ENCODE results near the gene GMEB2. TPM values are rescaled to one million over a fixed set of nuclear protein-coding genes. Genes with fewer than 3 reads are reported as not detected.

GMEB2 gene
- total RNA-seq, 1 experiment from 2014 or later: 10.4 TPM

GRCh38 chr20:63549019-63549418, 77.9 kb downstream of the GMEB2 start:
- no peak overlapping the region for H3K4me3 ChIP-seq
- H3K27ac ChIP-seq: no peak overlapping the region
- DNase-seq (ENCODE audit: low read depth in 1 of 2, low spot score in 2 of 2): no peak
- H3K36me3 ChIP-seq: no peaks in the 10 kb centered on the region
- peaks cover 37% of the 10 kb centered on the region for H3K27me3 ChIP-seq (replicated peaks)
- 0 out of 2 replicates have a peak, but pooled peaks cover 3% of the 10 kb centered on the region for H3K9me3 ChIP-seq (replicated peaks)
- peaks cover 5% of the 10 kb centered on the region for H3K4me1 ChIP-seq (replicated peaks)

- peaks cover 39% of the 10 kb centered on the region for H3K27me3 ChIP-seq (replicated peaks)
- no peak for DNase-seq (ENCODE audit: low read depth in 1 of 2, low spot score in 2 of 2)
- H3K9me3 ChIP-seq (replicated peaks): 0 out of 2 replicates have a peak, but pooled peaks cover 3% of the 10 kb centered on the region
- H3K36me3 ChIP-seq: no peaks in the 10 kb centered on the region
- H3K27ac ChIP-seq: no peak overlapping the region
- H3K4me3 ChIP-seq: no peak overlapping the region
- H3K4me1 ChIP-seq (replicated peaks): peaks cover 1% of the 10 kb centered on the region
Measured at GRCh38 chr20:63548542-63548941, 78.4 kb downstream of the GMEB2 start.

- no peak for DNase-seq (ENCODE audit: low read depth in 1 of 2, low spot score in 2 of 2)
- Histone ChIP-seq H3K4me3 (no peak within 1 kb of the TSS), H3K9me3 (replicated peaks) (0 out of 2 replicates have a peak, but pooled peaks cover under 1% of the 10 kb centered on the region), H3K27me3 (replicated peaks) (peaks cover 36% of the 10 kb centered on the region), H3K27ac (no peak within 1 kb of the TSS), H3K36me3 (no peaks in the 10 kb centered on the region), H3K4me1 (replicated peaks) (no peaks in the 10 kb centered on the region)
Measured at GRCh38 chr20:63547725-63548480, 79.0 kb downstream of the GMEB2 start, which contains the start of gene SRMS. SRMS (minus strand) TSS chr20:63547749; CDS start chr20:63547463, 286 bp downstream.

GRCh38 chr20:63546956-63547724, 79.8 kb downstream of the GMEB2 start:
- no peaks in the 10 kb centered on the region for H3K4me1 ChIP-seq (replicated peaks)
- H3K36me3 ChIP-seq: no peaks in the 10 kb centered on the region
- H3K9me3 ChIP-seq (replicated peaks): no peaks in the 10 kb centered on the region
- H3K4me3 ChIP-seq: no peak overlapping the region
- H3K27me3 ChIP-seq (replicated peaks): peaks cover 35% of the 10 kb centered on the region
- no peak for DNase-seq (ENCODE audit: low read depth in 1 of 2, low spot score in 2 of 2)
- H3K27ac ChIP-seq: no peak overlapping the region

- H3K4me3 ChIP-seq: no peak overlapping the region
- no peaks in the 10 kb centered on the region for H3K36me3 ChIP-seq
- H3K9me3 ChIP-seq (replicated peaks): no peaks in the 10 kb centered on the region
- H3K27me3 ChIP-seq (replicated peaks): peaks cover 35% of the 10 kb centered on the region
- no peak overlapping the region for H3K27ac ChIP-seq
- DNase-seq (ENCODE audit: low read depth in 1 of 2, low spot score in 2 of 2): no peak
- no peaks in the 10 kb centered on the region for H3K4me1 ChIP-seq (replicated peaks)
Measured at GRCh38 chr20:63546256-63546955, 80.5 kb downstream of the GMEB2 start.

- Histone ChIP-seq H3K27me3 (replicated peaks) (peaks cover 35% of the 10 kb centered on the region), H3K27ac (no peak overlapping the region), H3K4me3 (no peak overlapping the region), H3K9me3 (replicated peaks) (no peaks in the 10 kb centered on the region), H3K4me1 (replicated peaks) (peaks cover 1% of the 10 kb centered on the region), H3K36me3 (no peaks in the 10 kb centered on the region)
- no peak for DNase-seq (ENCODE audit: low read depth in 1 of 2, low spot score in 2 of 2)
Measured at GRCh38 chr20:63545814-63546213, 81.1 kb downstream of the GMEB2 start.

GRCh38 chr20:63544958-63545516, 81.9 kb downstream of the GMEB2 start:
- Histone ChIP-seq H3K4me1 (replicated peaks) (peaks cover 7% of the 10 kb centered on the region), H3K36me3 (no peaks in the 10 kb centered on the region), H3K27ac (no peak overlapping the region), H3K9me3 (replicated peaks) (no peaks in the 10 kb centered on the region), H3K27me3 (replicated peaks) (peaks cover 35% of the 10 kb centered on the region), H3K4me3 (no peak overlapping the region)
- no peak for DNase-seq (ENCODE audit: low read depth in 1 of 2, low spot score in 2 of 2)

GRCh38 chr20:63544241-63544957, 82.5 kb downstream of the GMEB2 start:
- DNase-seq (ENCODE audit: low read depth in 1 of 2, low spot score in 2 of 2): no peak
- Histone ChIP-seq H3K36me3 (no peaks in the 10 kb centered on the region), H3K9me3 (replicated peaks) (no peaks in the 10 kb centered on the region), H3K27ac (no peak overlapping the region), H3K27me3 (replicated peaks) (peaks cover 30% of the 10 kb centered on the region), H3K4me1 (replicated peaks) (peaks cover 7% of the 10 kb centered on the region), H3K4me3 (no peak overlapping the region)

GRCh38 chr20:63543733-63544132, 83.2 kb downstream of the GMEB2 start:
- no peak for DNase-seq (ENCODE audit: low read depth in 1 of 2, low spot score in 2 of 2)
- H3K4me3 ChIP-seq: no peak overlapping the region
- H3K4me1 ChIP-seq (replicated peaks): peaks cover 7% of the 10 kb centered on the region
- no peak overlapping the region for H3K27ac ChIP-seq
- H3K36me3 ChIP-seq: no peaks in the 10 kb centered on the region
- H3K9me3 ChIP-seq (replicated peaks): no peaks in the 10 kb centered on the region
- peaks cover 27% of the 10 kb centered on the region for H3K27me3 ChIP-seq (replicated peaks)

- Histone ChIP-seq H3K36me3 (no peaks in the 10 kb centered on the region), H3K4me1 (replicated peaks) (peaks cover 7% of the 10 kb centered on the region), H3K4me3 (no peak overlapping the region), H3K27me3 (replicated peaks) (peaks cover 21% of the 10 kb centered on the region), H3K9me3 (replicated peaks) (no peaks in the 10 kb centered on the region), H3K27ac (no peak overlapping the region)
- no peak for DNase-seq (ENCODE audit: low read depth in 1 of 2, low spot score in 2 of 2)
Measured at GRCh38 chr20:63543131-63543530, 83.8 kb downstream of the GMEB2 start.

- Histone ChIP-seq H3K4me1 (replicated peaks) (peaks cover 10% of the 10 kb centered on the region), H3K27me3 (replicated peaks) (peaks cover 17% of the 10 kb centered on the region), H3K9me3 (replicated peaks) (no peaks in the 10 kb centered on the region), H3K4me3 (no peak overlapping the region), H3K27ac (no peak overlapping the region), H3K36me3 (no peaks in the 10 kb centered on the region)
- DNase-seq (ENCODE audit: low read depth in 1 of 2, low spot score in 2 of 2): no peak
Measured at GRCh38 chr20:63542696-63543095, 84.2 kb downstream of the GMEB2 start.

GRCh38 chr20:63542031-63542559, 84.8 kb downstream of the GMEB2 start:
- no peaks in the 10 kb centered on the region for H3K36me3 ChIP-seq
- H3K27me3 ChIP-seq (replicated peaks): peaks cover 12% of the 10 kb centered on the region
- no peak for DNase-seq (ENCODE audit: low read depth in 1 of 2, low spot score in 2 of 2)
- peaks cover 14% of the 10 kb centered on the region for H3K4me1 ChIP-seq (replicated peaks)
- H3K27ac ChIP-seq: no peak overlapping the region
- H3K9me3 ChIP-seq (replicated peaks): no peaks in the 10 kb centered on the region
- H3K4me3 ChIP-seq: no peak overlapping the region

GRCh38 chr20:63541371-63541770, 85.5 kb downstream of the GMEB2 start:
- H3K4me1 ChIP-seq (replicated peaks): peaks cover 14% of the 10 kb centered on the region
- H3K9me3 ChIP-seq (replicated peaks): no peaks in the 10 kb centered on the region
- DNase-seq (ENCODE audit: low read depth in 1 of 2, low spot score in 2 of 2): no peak
- peaks cover 7% of the 10 kb centered on the region; the same call in 1 of the 2 replicates for H3K27me3 ChIP-seq (replicated peaks)
- H3K36me3 ChIP-seq: no peaks in the 10 kb centered on the region
- H3K27ac ChIP-seq: no peak overlapping the region
- H3K4me3 ChIP-seq: no peak overlapping the region
